NCI-H526 treated with DMSO at 0.1 percent for 48 hours (cell line): ENCODE data around the gene FGF22.
"Not testable (repeated sequence)": the region's sequence is repeated elsewhere in the genome, so short reads cannot be mapped to it uniquely, and the experiment has no call there.

Source experiments
- DNase-seq: peaks from one replicate; lab custom pipeline; 2025; lab: John Stamatoyannopoulos, UW

FGF22 gene

DNA sequence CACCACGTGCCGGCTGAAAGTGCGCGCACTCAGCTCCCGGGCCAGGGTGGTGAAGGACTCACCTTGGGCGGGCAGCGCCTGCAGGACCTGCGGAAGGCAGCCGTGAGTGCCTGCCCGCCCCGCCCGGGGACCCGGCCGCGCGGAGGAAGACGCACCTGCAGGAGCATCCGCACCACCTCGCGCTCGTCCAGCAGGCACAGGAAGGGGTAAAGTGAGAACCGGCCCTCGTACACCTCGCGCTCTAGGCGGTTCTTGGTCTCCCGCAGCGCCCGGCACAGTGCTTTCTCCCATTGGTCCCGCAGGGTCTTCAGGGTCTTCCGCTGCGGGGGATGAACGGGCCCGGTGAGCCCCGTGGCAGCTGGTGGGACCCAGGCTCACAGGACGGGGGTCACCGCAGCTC, 17.0 kb upstream of the FGF22 start:
- DNase-seq: no peak

DNA sequence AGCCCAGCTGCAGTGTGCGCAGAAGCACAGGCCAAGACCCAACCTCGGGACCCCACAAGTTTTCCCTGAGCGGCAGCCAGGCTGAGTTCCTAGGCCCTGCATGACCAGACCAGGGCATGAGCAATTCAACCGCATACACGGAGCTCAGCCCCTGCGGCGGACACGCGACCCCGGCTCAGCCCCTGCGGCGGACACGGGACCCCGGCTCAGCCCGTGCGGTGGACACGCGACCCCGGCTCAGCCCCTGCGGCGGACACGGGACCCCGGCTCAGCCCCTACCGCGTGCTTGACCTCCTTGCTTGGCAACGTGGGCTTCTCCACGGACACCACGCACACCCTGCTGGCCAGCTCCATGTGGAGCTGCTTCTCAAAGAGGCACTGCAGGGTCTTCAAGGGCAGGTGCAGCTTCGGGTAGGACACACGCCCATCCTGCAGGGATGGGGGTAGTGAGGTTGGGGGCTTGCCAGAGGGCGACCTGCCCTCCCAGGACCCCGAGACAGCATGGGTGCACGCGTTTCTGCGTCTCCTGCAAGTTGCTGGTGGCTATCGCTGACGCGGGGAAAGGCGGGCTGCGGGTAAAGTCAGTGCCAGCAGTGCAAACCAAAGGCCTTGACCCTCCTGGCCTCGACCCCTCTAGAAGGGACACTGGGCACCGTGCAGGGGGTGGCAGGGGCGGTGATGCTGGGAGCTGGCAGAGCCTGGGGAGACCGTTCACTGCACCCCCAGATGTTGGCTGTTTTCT, 16.3 kb upstream of the FGF22 start:
- no peak for DNase-seq

DNA sequence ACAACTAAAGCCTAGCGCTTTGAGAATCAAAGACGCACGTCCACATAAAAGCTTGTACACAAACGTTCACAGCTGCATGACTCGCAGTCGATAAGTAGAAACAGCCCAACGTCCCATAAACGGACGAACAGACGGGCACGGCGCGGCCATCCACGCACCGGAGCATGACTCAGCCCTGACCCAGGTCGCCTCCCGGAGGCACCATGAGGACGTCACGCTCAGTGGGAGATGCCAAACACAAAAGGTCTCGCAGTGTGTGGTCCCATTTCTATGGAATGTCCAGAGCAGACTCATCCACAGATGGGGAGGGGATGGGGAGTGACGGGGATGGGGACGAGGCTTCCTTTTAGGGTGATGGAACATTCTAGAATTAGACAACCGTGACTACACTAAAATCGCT, 15.7 kb upstream of the FGF22 start:
- no peak for DNase-seq

DNA sequence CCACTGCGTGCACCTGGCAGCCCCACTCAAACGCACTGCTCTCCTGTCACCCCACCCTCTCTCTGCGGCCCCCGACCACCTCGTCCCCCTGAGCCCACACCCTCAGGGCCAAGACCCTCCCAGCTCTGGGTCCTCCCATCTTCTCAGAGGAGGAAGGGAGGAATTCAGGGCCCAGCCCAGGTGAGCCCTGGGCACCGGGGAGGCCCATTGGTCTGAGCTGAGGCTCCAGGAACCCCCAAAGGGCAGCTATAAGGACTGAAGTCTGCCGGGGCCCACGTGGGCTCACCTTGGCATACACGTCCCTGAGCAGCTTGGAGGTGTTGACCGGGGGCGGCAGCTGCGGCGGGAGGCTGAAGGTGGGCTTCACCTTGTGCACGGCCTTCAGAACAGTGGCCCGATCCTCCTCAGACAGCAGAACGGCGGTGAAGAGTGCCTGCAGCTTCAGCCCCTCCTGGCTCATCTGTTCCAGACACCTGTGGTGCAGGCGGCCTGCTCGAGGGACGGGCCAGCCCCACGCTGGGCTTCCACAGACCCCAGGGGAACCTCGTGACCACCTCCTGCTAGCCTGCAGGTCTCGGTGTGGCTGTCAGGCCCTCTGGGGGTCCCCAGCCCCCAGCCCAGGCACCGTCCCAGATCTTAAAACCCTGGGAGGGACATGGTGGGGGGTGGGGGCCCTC, 15.1 kb upstream of the FGF22 start:
- DNase-seq: no peak

DNA sequence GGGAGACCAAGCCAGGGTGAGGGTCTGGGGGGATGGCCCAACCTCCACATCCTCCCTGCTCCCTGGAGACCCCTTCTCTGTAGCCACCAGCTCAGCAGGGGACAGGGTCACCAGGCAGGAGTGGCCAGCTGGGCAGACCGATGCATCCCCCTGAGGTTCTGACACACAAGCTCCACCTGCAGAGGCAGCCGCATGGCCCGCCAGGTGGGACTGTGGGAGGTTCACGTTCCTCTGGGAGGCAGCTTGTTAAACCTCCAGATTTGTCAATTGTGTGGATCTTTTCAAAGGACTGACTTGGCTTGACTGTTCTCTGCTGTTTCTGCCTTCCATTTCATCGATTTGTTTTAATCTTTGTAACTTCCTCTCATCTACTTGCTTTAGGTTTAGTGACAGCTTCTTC, 14.4 kb upstream of the FGF22 start:
- DNase-seq: no peak

DNA sequence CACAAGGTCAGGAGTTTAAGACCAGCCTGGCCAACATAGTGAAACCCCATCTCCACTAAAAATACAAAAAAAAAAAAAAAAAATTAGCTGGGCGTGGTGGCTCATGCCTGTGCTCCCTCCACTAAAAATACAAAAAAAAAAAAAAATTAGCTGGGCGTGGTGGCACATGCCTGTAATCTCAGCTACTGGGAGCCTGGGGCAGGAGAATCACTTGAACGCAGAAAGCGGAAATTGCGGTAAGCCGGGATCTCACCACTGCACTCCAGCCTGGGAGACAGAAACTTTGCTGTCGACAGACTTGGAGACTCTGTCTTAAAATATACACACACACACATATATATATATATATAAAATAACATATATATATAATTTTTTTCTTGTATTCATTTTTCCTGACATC, 13.1 kb upstream of the FGF22 start:
- DNase-seq: not testable (repeated sequence)

DNA sequence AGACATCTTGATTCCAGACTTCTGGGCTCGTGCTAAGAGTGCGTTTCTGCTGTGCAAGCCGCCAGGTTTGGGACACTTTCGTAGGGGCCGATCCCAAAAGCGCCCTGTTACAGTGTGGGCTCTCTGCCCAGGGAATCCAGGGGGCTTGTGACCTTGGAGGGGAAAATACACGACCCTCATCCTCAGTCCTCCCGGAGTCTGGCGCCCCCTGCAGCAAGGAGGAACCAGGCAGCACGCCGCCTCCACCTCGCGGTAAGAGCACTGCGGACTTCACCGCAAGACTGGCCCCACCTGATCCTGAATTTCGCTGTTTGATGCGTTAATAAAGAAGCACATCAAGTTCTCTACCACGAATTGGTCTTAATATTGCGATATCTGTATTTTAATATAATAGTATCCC, 11.5 kb upstream of the FGF22 start:
- no peak for DNase-seq

DNA sequence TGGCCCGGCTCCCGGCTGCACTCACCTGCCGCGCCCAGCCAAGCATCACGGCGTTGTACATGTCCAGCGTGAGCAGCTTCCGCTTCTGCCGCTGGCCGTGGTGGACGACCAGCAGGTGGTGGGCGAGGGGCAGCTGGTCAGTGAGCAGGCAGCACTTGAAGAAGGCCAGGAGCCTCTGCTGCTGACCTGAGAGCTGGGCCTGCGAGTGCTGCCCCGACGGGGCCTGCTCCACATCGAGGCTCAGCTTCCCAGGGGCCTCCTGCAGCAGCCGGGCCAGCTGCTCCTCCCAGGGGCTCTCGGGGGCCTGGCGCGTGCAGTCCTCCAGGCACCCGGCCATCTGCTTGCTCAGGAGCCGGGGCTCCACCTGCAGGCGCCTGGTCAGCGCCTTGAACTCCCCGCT, 10.2 kb upstream of the FGF22 start:
- not testable (repeated sequence) for DNase-seq

DNA sequence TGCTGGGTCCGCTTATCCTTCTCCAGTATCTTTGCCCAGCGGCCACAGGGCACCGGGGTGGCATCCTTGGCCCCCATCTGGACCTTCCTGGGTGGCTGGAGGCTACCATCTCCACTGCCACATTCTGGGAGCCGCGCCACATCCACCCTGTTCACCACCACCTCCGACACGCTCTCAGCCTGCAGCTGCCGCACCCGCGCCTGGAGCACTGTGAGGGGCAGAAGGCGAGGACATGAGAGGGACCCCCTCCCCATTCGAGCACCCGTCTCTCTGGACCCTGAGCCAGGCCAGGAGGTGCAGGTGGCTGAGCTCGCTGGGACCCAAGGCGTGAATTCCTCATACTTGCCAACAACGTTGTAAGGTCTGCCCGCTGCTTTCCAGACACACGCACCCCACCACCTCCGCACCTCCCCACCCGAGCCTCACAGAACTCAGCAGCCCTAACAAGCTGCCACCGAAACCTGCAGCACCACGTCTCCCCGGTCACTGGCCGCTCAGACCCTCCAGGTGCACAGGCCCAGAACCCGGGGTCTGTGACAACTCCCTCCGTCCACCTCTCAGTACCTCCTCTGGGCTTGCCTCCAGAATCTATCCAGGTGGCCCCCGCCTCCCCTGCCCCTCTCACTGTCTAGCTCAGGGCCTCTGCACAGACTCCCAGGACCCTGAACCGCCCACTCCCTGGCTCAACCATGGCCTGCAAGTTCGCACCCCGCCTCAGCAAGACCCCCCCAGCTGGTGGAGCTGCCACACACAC, 9.5 kb upstream of the FGF22 start:
- DNase-seq: no peak

DNA sequence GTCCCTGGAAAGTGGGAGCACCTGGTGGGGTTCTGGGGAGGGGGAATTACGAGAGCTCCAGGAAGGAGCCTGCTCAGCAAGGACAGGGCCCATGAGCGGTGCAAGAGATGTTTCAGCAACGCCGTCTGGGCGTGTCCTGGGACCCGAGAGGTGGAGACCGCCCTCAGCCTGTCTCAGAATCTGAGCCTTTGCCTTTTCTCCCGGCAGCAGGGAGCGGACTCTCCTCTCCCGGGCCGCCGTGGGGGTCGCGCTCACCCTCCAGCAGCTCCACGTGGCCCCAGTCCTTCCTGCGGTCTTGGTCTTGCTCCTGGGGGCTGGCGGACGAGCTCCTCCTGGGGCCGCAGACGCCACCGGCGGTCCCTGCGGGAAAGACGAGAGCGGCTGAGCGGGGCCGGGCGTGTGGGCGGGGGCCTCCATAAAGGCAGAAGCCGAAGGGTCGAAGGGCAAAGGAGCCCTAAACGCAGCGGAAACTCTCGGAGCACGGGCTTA, 7.1 kb upstream of the FGF22 start:
- no peak for DNase-seq

DNA sequence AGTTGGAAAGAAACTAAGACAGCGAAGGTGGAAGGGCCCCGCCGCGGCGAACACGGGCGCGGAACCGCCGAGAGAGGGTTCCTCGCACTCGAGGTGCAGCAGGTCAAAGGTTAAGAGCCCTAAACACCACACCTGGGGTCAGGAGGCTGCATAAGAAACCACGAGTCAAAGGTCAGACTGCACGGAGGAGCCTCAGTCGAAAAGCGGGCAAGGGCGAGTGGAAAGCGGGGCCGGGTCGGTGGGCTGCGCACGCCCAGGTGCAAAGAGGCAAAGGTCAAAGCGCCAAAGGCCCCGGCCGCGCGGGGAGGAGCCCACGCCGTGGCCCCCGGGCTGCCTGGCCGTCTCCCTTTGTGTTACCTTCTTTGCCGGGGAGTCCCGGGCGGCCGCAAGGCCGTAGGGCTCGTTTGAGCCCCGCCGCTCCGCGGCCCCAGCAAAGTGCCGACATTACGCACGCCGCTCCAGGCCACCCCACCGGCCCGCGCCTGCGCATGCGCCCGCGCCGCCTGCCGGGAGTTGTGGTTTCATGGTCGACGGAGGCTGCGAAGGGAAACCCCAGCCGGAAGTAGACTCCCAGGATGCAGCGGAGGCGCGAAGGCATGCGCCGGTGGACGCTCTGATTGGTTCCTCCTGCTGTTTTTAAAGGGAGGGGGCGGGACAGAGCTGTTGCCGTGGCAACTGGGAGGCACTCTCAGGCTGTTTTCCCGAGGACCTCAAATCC, 6.5 kb upstream of the FGF22 start, which contains the start of gene POLRMT:
POLRMT (minus strand) TSS at position 470 of the 718 bp plus-strand sequence; CDS start at position 445, 25 bp downstream.
- DNase-seq: peak; percentile 85

DNA sequence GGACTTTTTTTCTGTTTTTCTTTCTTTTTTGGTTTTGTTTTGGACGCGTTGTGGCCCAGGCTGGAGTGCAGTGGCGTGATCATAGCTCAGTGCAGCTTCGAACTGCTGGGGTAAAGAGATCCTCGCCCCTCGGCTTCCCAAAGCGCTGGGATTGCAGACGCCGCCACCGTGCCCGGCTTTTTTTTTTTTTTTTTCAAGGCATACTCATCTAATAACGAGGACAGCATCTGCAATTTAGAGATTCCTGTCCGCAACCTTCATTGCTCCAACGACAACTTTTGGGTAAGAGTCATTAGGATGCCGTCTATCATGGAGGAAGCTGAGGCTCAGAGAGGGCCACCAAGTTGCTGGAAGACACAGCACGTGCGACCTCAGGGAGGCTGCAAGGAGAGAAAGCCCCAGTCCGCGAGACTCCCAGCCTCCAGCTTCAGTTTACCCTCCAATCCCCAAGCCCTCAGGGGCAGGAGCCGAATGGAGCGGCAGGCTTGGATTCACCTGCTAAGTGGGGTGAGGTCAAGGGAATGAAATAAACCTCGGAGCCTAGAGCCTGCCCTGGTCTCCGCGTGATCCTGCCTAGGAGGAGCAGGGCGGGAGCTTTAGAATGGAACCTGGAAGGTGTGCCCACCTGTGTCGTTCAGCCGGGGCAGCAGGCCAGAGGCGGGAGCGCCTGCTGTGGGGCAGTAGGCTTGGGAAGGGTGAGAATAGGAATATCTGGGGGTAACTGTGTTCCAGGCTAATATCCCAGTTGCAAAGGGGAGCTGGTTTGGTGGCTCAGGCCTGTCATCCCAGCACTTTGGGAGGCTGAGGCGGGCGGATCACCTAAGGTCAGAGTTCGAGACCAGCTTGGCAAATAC, 5.7 kb upstream of the FGF22 start:
- DNase-seq: no peak

DNA sequence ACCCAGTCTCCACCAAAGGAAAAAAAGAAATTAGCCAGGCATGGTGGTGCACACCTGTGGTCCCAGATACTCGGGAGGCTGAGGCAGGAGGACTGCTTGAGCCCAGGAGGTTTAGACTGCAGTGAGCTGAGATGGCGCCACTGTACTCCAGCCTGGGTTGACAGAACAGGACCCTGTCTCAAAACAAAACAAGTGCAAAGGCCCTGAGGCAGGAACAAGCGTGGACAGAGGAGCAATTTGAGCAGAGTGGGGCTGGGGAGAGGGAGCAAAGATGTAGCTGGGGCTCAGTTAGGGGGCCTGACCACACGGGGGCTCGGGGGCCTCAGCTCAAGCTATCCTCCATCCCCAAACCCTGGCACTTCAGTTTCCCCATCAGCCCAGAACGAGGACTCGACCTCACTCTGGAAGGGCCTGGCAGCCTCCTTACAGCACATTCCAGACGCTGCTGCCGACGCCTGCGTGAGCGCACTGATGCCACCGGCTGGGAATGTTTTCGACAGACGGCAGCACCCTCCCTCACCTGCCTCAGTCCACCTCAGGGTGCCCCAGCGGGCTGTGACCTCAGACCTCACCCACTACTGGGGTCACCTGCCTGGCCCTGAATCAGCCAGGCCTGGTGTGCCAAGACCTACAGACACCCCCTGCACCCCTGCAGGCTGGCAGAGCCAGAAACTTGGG, 4.6 kb upstream of the FGF22 start:
- no peak for DNase-seq

DNA sequence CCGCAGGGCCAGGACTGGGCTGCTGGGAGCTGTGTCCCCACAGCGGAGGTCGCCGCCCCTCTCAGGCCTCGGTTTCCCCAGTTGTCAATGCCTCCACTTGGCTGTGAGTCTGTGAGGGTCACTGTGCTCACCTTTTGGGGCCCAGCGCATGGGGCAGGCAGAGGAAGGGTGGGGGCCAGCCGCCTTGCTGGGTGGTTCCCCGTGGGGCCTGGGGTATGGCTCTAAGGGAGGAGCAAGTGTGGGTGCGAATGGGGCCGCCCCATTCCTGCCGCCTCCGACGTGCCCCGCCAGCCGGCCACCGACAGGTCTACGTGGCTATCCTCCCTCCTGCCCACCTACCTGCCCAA, 800 bp upstream of the FGF22 start:
- DNase-seq: no peak

DNA sequence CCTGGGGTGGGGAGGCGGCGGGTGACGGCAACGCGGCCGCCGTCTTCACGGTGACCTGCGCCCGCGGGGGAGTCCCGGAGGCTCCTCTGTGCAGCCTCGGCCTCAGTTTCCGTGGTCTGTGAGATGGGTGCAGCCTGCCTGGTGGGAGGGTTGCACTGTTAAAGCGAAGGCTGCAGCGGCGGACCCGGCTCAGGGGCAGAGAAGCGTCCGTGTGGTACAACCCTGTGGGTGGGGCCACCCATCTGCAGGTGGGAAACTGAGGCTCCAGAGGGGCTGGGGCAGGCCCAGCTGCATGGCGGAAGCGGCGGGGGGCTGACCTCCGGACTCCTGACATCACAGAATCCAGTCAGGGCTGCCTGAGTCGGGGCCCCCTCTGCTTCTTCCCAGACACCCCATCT, 481 bp downstream of the FGF22 start:
- no peak for DNase-seq

DNA sequence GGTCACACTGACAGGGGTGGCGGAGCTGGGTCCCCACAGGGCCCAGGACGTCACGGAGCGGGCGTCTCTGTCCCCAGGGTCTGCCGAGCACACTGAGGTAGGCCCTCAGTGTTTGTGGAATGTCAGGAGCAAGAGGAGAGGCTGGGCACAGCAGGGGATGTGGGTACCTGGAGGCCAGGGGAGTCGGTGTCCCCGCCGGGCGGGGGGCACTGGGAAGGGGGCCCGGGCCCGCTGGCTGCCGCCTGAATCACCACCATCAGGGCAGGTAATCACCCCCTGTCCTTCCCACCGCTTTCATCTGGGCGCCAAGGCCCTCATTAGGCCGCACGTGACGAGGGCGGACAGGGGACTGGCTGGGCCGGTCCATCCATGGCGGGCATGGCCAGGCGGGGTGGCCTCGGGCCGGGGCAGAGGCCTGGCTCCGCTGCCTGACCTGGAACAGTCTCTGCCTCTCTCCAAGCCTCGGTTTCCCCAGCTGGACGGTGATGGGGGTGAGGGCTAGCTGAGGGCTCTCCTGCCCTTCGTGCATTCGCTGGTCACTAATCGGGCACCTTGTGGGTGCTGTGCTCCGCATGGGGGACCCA, 1.0 kb downstream of the FGF22 start:
- no peak for DNase-seq

DNA sequence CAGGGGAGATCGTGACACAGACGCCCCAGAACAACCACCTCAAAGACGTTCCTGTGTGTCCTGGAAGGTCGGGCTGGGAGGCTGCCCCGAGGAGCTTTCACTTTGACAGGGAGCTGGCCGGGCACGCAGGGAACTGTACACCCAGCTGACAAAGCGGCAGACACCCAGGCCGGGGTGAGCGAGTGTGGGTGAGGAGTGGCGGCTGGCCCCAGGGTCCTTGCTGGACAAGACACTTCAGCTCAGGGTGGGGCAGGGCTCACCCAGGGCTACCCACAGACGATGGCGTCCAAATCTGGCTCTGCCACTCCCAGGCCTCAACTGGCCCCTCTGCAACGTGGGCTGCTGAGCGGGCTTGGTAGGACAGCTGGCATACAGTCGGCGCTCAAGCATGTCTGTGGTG, 2.0 kb downstream of the FGF22 start:
- DNase-seq: no peak

DNA sequence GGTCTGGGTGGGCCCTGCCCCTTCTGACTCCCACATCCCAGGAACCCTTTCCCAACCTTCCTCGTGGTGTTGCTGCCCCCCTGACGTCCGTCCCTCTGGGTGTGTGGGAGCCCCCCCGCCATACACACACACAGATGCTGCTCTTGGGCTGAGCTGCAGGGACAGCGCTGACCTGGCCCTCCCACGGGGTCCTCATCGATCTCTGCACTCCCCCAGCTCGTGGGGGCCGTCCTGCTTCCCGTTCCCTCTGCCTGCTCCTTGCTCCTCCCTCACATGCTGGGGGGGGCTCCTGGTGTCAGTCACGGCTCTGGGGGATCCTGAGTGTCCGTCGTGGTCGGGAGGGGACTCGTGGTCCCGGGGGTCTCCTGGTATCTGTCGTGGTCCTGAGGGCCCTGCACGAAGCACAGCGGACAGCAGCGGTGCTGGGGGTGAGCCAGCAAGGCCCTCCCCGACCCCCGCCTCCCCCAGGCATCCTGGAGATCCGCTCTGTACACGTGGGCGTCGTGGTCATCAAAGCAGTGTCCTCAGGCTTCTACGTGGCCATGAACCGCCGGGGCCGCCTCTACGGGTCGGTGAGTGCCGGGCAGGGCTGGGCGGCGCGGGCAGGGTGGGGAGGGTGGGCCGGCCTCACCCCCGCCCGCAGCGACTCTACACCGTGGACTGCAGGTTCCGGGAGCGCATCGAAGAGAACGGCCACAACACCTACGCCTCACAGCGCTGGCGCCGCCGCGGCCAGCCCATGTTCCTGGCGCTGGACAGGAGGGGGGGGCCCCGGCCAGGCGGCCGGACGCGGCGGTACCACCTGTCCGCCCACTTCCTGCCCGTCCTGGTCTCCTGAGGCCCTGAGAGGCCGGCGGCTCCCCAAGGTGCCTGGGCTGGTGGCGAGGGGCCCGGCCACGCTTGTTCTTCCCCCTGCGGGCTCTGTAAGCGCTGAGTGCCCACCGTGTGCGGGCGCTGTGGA, 3.4 kb downstream of the FGF22 start:
- DNase-seq: no peak

DNA sequence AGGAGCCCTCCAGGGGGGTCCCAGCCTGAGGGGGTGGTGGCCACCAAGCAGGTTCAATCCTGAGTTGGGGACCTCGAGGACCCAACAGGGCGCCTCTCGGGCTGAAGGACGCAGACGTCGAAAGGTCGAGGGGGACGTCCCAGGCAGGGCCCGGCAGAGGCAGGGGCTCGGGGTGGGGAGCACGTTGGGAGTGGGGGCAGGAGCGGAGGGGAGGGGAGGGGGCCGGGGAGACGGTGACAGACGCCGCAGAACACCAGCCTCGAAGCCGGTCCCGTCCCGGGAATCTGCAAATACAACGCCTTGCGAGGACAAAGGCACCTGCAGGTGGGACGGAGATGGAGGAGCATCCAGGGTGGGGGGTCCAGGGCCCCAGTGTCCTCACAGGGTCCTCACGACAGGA, 4.1 kb downstream of the FGF22 start:
- DNase-seq: no peak
